Right lobe of liver (tissue), 6 donors: Measurements from ENCODE around the gene COL1A1. TPM values are rescaled to one million over a fixed set of nuclear protein-coding genes. Genes with fewer than 3 reads are reported as not detected.

Experiments used
- ATAC-seq, 4 donors: fragments of 200-7000 bp; cut with Tn5 transposase; one replicate each; pipeline ENCODE4 v1.9.1; 2020; ENCODE audit warnings: mild to moderate bottlenecking in 4 of 4, moderate library complexity in 4 of 4
- DNase-seq, 3 donors: peaks; one replicate each; pipeline ENCODE4 v3.0.0-alpha.2; 2020
- H3K27ac ChIP-seq, 3 donors: fragments of 200-600 bp; one replicate each; pipeline ENCODE4 v1.8.0; 2022
- H3K27me3 ChIP-seq, 2 donors: fragments of 200-600 bp; one replicate each; pipeline ENCODE4 v1.8.0; 2022
- H3K36me3 ChIP-seq, 4 donors: fragments of 200-600 bp; sonication (generic) in 1 of 4; one replicate each; pipeline versions ENCODE4 v1.5.1 to v1.8.0; 2017 to 2022; ENCODE audit warnings: control low read depth in 1 of 4
- H3K4me1 ChIP-seq, 4 donors: fragments of 200-600 bp; sonication (generic) in 1 of 4; one replicate each; pipeline versions ENCODE4 v1.5.1 to v1.8.0; 2017 to 2022; ENCODE audit warnings: control low read depth in 1 of 4
- H3K4me3 ChIP-seq, 3 donors: fragments of 200-600 bp; one replicate each; pipeline ENCODE4 v1.8.0; 2022
- H3K9me3 ChIP-seq, 4 donors: fragments of 200-600 bp; sonication (generic) in 1 of 4; one replicate each; pipeline versions ENCODE4 v1.5.1 to v1.8.0; 2017 to 2022; ENCODE audit warnings: control low read depth in 1 of 4
- POLR2A ChIP-seq: fragments of 450-650 bp; IDR thresholded peaks from one replicate; pipeline ENCODE4 v1.6.1; 2017; ENCODE audit warnings: antibody characterized with exemption, mild to moderate bottlenecking
- WGBS: methylation state at CpG from one replicate; pipeline ENCODE4 v1.1.6; 2018; ENCODE audit warnings: low coverage, low lambda C conversion rate; ENCODE audit not compliant: insufficient coverage; ENCODE audit errors: missing lambda C conversion rate; 5-methylcytosine and 5-hydroxymethylcytosine counted together
- intact Hi-C, 2 donors: fragments of 100-400 bp; cut with DNase I; formaldehyde crosslinking; loops; one replicate each; pipeline versions ENCODE4 v1.11.2 to v1.14.1; 2022
- total RNA-seq, 6 experiments: library from RNA; depleted of rRNA in 2 of 6; stranded (reverse); fragments of >200 nt in 2 of 6; fragmentation: NEBNext Ultra II Directional in 3 of 6; extraction: Animal tissue kit (Norgen Biotek cat#: 25700) in 3 of 6; gene quantifications; one replicate each; pipeline versions ENCODE4 v1.1.0 to v1.2.4, GENCODE V29; 2016 to 2023
- TF ChIP-seq, protein P1 (sequence below), 4 donors: fragments of 200-600 bp in 3 of 4; fragments of 450-650 bp in 1 of 4; IDR thresholded peaks; one replicate each; pipeline versions ENCODE4 v1.5.1 to v1.8.0; 2016 to 2022; ENCODE audit warnings: antibody characterized with exemption in 4 of 4, mild to moderate bottlenecking in 2 of 4
- donor health status: DM: no; HTN: yes; CAD: no.
- donor health status: DM: no; HTN: no; CAD: no.
- donor health status: DM: no; HTN: no; CAD: no.
- donor health status: DM: no; HTN: yes; CAD: no.
- donor health status: DM: no; HTN: yes; CAD: no.

The COL1A1 gene
- total RNA-seq, 6 experiments from 2014 or later, result 9.3 to 109 (median 34.7) TPM

DNA sequence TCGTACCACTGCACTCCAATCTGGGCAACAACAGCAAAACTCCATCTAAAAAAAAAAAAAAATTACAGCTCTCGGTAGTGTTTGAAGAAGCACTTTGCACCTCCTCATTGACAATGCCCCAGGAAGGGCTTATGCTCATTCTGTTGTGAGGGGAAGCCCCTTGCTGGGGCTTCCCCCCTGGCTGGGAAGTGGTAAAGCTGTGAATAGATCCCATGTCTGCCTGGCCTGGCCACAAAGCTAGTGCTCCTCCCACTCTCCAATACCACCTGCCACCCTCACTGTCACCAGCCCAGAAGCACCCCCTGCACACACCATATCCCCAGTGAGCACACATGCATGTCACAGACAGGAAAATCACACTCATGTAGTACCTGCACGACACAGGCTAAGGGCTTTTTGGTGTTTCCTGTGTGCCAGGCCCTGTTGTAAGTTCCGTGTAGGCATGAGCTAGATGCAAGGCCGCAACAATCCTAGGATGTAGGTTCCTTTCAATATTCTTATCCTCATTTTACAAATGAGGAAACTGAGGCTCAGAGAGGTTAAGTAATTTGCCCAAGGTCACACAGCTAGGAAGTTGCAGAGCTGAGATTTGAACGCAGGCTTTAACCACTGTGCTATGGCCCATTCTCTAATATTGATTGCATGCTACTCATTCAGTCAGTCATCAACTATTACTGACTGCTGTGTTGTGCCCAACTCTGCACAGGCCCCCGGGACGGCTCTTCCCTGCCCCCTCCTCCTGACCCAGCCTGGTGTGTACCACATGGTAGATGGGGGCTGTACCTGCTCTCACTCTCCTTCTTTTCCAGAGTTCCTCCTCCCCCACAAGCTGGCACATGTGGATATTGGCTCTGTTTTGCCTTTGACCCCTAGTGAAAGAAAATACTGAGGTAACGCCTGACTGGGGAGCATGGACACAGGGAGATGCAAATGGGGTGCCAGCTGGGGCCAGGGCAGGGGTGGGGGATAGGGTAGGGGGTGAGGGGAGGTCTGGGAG lies 11.9 kb upstream of the COL1A1 start:
- Histone ChIP-seq H3K9me3 (no peaks in the 10 kb centered on the region), H3K4me3 (no peak overlapping the region), H3K36me3 (no peaks in the 10 kb centered on the region), H3K4me1 (peaks cover 0 to 18% (median 3%) of the 10 kb centered on the region in 4 donors), H3K27me3 (no peaks in the 10 kb centered on the region), H3K27ac (no peak overlapping the region)
- TF ChIP-seq, protein P1, sequence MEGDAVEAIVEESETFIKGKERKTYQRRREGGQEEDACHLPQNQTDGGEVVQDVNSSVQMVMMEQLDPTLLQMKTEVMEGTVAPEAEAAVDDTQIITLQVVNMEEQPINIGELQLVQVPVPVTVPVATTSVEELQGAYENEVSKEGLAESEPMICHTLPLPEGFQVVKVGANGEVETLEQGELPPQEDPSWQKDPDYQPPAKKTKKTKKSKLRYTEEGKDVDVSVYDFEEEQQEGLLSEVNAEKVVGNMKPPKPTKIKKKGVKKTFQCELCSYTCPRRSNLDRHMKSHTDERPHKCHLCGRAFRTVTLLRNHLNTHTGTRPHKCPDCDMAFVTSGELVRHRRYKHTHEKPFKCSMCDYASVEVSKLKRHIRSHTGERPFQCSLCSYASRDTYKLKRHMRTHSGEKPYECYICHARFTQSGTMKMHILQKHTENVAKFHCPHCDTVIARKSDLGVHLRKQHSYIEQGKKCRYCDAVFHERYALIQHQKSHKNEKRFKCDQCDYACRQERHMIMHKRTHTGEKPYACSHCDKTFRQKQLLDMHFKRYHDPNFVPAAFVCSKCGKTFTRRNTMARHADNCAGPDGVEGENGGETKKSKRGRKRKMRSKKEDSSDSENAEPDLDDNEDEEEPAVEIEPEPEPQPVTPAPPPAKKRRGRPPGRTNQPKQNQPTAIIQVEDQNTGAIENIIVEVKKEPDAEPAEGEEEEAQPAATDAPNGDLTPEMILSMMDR (IDR thresholded peaks at IDR 0.05), result no peak
- TF ChIP-seq POLR2A, result no peak
- WGBS, result 68% methylated on average over 6 of the region's 9 CpGs
- DNase-seq (no peak), ATAC-seq (no peak)
- intact Hi-C loops, result no loop called here

DNA sequence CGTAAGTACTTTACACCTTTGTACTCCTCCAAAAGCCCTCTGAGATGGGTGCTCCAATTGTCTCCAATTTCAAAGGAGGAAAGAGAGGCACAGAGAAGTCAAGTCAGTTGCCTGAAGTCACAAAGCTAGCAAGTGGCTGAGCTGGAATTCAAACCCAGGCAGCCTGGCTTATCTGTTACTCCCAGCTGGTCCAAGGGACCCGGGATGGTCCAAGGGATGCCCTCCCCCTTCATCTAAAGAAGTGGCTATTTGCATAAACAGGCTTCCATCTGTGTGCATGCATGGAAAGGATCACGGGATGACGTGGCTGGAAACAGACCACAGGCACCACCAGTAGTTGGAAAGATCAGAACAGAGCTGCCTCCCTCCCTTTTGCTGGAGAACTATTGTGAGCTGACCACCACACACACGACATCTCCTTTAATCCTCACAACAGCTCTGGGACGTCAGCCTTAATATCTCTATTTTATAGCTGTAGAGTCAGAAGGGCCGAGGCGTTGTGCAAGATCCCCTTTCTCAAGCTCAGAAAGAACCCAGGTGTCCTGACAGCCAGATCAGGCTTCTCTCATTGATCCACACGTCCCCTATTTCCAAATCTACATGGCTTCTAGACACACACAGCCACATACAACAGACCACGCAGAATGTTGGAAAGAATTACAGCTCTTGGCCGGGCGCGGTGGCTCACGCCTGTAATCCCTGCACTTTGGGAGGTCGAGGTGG lies 10.9 kb upstream of the COL1A1 start:
- H3K27me3 ChIP-seq, result no peaks in the 10 kb centered on the region
- H3K27ac ChIP-seq, result no peak overlapping the region
- no peaks in the 10 kb centered on the region for H3K9me3 ChIP-seq
- TF ChIP-seq, protein P1 (IDR thresholded peaks at IDR 0.05), result no peak
- no peak for TF ChIP-seq POLR2A
- ATAC-seq (no peak), DNase-seq (no peak)
- intact Hi-C loops, result no loop called here
- H3K36me3 ChIP-seq, result no peaks in the 10 kb centered on the region
- H3K4me1 ChIP-seq, result peaks cover 0 to 8% (median 0%) of the 10 kb centered on the region in 4 donors
- WGBS, result 58% methylated on average over 11 of the region's 15 CpGs
- no peak overlapping the region for H3K4me3 ChIP-seq

DNA sequence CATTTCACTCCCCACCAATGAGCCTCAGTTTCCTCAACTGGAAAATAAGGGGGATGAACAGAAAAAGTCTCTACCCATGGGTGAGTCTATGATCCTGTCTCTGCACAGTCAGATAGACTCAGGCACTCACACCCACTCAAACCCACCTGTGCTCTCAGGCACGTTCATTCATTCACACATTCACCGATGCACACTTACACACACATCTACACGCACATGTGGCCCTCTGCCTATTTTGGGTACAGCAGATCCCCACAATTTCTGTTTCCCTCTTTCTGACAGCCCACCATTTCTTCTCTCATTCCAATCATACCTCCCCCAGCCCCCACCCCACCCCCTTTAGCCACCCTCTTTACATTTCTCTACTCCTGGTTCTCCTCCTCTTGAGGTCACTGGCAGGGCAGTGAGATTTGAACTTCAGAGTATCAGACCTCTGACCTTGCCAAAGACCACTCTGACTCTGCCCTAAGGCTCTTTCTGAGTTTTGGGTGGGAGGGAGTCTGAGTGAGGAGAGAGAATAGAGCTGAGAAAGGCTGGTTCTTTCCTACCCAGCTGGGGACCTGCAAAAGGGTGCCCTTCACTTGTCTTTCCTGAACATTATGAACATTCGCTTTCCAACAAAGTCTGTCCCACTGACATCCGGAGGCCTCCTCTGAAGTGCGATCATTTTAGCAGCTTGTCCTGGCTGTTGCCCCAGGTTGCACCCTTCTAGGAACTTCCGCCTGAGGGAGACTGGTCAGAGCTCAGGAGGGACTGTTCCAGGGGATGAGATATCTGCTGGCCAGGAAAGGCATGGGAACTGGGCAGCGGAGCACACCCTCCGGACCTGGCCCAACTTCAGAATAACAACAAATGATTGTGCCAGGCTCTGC lies 10.1 kb upstream of the COL1A1 start:
- no peaks in the 10 kb centered on the region for H3K27me3 ChIP-seq
- DNase-seq (no peak), ATAC-seq (peak in 2 of 4 donors; percentile 16 to 21)
- no peaks in the 10 kb centered on the region for H3K9me3 ChIP-seq
- intact Hi-C loops, result no loop called here
- no peak overlapping the region for H3K4me3 ChIP-seq
- H3K27ac ChIP-seq, result no peak overlapping the region
- H3K36me3 ChIP-seq, result no peaks in the 10 kb centered on the region
- TF ChIP-seq, protein P1 (IDR thresholded peaks at IDR 0.05), result no peak
- TF ChIP-seq POLR2A, result no peak
- WGBS, result 69% methylated on average over 6 of the region's 9 CpGs
- peaks cover 0 to 7% (median 0%) of the 10 kb centered on the region in 4 donors for H3K4me1 ChIP-seq
